Urothelium cell line (cell line): Measurements from ENCODE around the gene HYAL1.
"Not testable (repeated sequence)": the region's sequence is repeated elsewhere in the genome, so short reads cannot be mapped to it uniquely, and the experiment has no call there.

Source experiments
- DNase-seq: peaks from one replicate; pipeline ENCODE4 v3.0.0; 2011; ENCODE audit warnings: low spot score, mixed read lengths
- FAIRE-seq: peaks from 2 replicates; lab custom pipeline; 2011; peaks lifted over from hg19 to GRCh38; lab: Jason Lieb, UNC

HYAL1 gene

GRCh38 chr3:50263478-50264382, 39.6 kb downstream of the HYAL1 start:
- DNase-seq = no peak
- no peak for FAIRE-seq

GRCh38 chr3:50262778-50263177, 40.6 kb downstream of the HYAL1 start:
- no peak for FAIRE-seq
- DNase-seq = no peak

- not testable (repeated sequence) for DNase-seq, FAIRE-seq
Measured at GRCh38 chr3:50262200-50262599, 41.2 kb downstream of the HYAL1 start.

- DNase-seq (no peak), FAIRE-seq (no peak)
Measured at GRCh38 chr3:50261505-50261904, 41.9 kb downstream of the HYAL1 start.

GRCh38 chr3:50260942-50261441, 42.4 kb downstream of the HYAL1 start:
- DNase-seq (no peak), FAIRE-seq (no peak)

- DNase-seq = peak; percentile 95
- peak; percentile 98 for FAIRE-seq
Measured at GRCh38 chr3:50260027-50260941, 43.1 kb downstream of the HYAL1 start.

- FAIRE-seq = no peak
Measured at GRCh38 chr3:50259432-50260026, 43.8 kb downstream of the HYAL1 start.

GRCh38 chr3:50258979-50259378, 44.4 kb downstream of the HYAL1 start:
- DNase-seq (no peak), FAIRE-seq (no peak)

More at GRCh38 chr3:50259432-50260026, 43.8 kb downstream of the HYAL1 start:
- DNase-seq = no peak

- FAIRE-seq = no peak
Measured at GRCh38 chr3:50258029-50258680, 45.2 kb downstream of the HYAL1 start.

GRCh38 chr3:50256978-50257890, 46.1 kb downstream of the HYAL1 start:
- DNase-seq (no peak), FAIRE-seq (peak; percentile 92)

More at GRCh38 chr3:50258029-50258680, 45.2 kb downstream of the HYAL1 start:
- no peak for DNase-seq

- no peak for FAIRE-seq
Measured at GRCh38 chr3:50255251-50255615, 48.1 kb downstream of the HYAL1 start.

GRCh38 chr3:50254577-50255250, 48.7 kb downstream of the HYAL1 start:
- DNase-seq = no peak
- FAIRE-seq = no peak

More at GRCh38 chr3:50255251-50255615, 48.1 kb downstream of the HYAL1 start:
- DNase-seq = no peak

- FAIRE-seq (peak; percentile 58), DNase-seq (peak; percentile 52)
Measured at GRCh38 chr3:50251220-50251619, 52.2 kb downstream of the HYAL1 start.

GRCh38 chr3:50250514-50250913, 52.9 kb downstream of the HYAL1 start:
- FAIRE-seq (no peak), DNase-seq (no peak)
